Globus pallidus (tissue), 1 donor: ENCODE data around the gene UHRF1.
"Not testable (repeated sequence)": the region's sequence is repeated elsewhere in the genome, so short reads cannot be mapped to it uniquely, and the experiment has no call there.

ENCODE experiments used
- DNase-seq: peaks from one replicate; pipeline ENCODE4 v3.0.0-alpha.2; 2015; ENCODE audit warnings: low spot score

UHRF1 gene

DNA sequence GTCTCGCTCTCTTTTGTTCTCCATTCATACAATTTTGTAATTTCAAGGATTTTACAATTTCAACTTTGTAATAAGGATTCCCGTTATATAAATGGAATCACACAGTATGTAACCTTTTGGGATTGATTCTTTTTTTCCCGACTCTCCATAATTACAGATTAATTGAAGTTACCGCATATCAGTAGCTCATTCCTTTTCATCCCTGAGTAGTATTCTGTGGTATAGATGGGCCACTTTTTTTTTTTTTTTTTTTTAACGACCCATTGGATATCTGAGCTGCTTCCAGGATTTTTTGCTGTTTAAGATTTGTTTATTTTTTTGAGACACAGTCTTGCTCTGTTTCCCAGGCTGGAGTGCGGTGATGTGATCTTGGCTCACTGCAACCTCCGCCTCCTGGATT is 27.8 kb downstream of the UHRF1 start:
- no peak for DNase-seq

DNA sequence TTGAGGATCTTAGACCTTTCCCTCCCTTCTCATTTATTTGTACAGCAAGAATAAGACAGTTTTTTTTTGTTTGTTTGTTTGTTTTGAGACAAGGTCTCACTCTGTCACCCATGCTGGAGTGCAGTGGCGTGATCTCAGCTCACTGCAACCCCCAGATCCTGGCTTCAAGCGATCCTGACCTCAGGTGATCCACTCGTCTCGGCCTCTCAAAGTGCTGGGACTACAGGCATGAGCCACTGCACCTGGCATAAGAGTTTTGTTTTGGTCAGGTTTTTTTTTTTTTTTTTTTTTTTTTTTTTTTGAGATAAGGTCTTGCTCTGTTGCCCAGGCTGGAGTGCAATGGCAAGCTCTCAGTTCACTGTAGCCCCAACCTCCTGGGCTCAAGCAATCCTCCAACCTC is 29.2 kb downstream of the UHRF1 start:
- DNase-seq, result not testable (repeated sequence)

DNA sequence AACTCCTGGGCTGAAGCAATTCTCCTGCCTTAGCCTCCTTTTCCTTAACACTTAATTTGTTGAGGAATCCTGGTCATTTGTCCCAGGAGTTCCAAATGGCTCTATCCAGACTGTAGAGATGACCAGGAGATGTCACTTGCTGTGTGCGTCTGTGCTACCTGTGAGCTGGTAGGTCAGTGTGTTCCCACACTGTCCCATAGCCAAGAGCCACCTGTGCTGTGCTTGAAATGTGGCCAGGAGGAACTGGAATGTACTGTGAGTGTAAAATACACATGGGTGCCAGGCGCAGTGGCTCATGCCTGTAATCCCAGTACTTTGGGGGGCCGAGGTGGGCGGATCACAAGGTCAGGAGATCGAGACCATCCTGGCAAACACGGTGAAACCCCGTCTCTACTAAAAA is 30.2 kb downstream of the UHRF1 start:
- DNase-seq, result no peak

DNA sequence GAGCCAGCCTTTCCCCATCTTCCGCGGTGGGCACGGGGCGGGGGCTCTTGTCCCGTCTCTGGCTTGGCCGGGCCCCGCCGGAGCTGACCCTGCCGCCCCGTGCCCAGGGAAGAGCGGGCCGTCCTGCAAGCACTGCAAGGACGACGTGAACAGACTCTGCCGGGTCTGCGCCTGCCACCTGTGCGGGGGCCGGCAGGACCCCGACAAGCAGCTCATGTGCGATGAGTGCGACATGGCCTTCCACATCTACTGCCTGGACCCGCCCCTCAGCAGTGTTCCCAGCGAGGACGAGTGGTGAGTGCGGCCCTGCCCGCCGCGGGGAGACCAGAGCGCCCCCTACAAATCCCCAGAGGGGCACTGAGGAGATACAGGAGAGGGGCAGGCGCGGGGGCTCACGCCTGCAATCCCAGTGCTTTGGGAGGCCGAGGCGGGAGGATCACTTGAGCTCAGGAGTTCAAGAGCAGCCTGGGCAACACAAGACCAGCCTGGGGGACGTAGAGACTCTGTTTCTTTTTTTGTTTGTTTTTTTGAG is 32.4 kb downstream of the UHRF1 start:
- not testable (repeated sequence) for DNase-seq

DNA sequence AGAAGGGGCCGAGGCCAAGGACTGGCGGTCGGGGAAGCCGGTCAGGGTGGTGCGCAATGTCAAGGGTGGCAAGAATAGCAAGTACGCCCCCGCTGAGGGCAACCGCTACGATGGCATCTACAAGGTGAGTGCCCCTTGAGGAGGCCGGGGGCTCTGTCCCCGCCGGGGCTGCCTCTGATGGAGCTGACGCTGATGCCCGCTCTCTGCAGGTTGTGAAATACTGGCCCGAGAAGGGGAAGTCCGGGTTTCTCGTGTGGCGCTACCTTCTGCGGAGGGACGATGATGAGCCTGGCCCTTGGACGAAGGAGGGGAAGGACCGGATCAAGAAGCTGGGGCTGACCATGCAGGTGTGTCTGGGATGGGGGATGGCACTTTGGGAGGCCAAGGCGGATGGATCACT is 41.3 kb downstream of the UHRF1 start:
- DNase-seq, result not testable (repeated sequence)

DNA sequence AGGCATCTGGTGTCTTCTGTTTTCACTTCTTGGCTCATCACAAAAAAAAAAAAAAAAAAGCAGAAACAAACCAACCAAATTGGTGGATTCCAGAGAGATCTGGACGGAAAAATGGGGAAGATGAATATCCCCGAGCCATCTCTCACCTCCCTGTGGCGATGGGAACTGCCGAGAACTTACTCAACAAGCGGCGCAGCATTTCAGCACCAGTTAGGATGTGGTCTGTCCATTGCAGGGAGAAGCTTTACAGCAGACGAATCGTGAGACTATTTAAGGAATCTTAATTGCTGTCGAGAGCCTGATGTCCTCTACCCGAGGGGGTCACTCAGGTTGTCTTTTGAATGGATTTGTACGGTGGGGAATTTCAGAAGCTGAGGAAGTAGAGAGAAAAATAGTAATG is 42.4 kb downstream of the UHRF1 start:
- no peak for DNase-seq

DNA sequence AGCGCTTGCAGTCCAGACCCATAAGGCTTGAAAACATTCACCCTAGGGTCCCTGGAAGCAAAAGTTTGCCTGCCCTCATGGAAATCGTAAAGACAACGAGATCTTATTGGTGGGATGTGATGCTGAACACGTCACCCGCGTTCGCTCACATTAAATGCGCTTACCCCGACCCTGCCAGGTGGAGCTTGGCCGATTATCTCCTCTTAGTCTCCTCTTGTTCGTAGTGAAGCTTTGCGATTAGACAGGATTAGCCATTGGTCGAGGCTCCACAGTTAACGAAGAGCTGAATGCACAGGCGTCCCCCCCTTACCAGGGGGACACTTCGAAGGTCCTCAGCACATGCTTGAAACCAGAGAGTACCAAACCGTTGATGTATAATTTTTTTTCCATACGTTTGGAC is 43.6 kb downstream of the UHRF1 start:
- no peak for DNase-seq

DNA sequence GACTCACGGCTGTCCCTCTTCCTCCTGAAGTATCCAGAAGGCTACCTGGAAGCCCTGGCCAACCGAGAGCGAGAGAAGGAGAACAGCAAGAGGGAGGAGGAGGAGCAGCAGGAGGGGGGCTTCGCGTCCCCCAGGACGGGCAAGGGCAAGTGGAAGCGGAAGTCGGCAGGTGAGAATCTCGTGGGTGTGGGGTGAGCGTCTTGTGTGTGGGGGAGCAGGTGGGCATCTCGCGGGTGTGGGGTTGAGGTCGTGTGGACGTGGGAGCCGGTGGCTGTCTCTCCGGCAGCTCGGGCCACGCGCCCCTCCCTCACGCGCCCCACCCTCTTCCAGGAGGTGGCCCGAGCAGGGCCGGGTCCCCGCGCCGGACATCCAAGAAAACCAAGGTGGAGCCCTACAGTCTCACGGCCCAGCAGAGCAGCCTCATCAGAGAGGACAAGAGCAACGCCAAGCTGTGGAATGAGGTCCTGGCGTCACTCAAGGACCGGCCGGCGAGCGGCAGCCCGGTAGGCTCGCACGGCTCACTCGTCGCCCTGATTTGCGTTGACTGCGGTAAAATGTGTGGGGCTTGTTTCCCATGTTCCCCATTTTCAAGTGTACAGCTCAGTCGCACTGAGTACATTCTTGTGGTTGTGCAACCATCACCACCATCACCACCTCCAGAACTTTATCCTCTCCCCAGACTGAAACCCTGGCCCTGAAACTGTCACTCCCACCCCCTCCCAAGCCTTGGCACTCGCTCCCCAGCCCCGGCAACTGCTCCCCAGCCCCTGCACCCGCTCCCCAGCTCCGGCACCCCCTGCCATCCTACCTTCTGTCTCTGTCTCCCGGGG is 45.2 kb downstream of the UHRF1 start:
- DNase-seq, result not testable (repeated sequence)

DNA sequence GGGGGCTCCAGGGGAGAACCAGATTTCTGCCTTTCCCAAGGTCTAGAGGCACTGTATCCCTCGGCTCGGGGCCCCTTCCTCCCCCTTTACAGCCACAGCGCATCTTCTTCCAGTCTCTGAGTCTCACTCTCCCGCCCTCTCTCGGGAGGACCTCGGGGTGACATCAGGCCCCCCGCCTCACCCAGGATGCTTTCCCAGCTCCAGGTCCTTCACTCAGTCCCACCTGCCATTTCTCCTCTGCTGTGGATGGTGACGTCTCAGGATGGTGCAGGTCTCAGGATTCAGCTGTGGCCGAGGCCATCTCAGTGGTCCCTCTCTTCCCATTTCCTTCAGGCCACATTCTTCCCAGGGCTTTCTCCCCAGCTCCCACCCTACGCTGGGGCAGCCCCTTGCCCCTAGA is 46.0 kb downstream of the UHRF1 start:
- no peak for DNase-seq

DNA sequence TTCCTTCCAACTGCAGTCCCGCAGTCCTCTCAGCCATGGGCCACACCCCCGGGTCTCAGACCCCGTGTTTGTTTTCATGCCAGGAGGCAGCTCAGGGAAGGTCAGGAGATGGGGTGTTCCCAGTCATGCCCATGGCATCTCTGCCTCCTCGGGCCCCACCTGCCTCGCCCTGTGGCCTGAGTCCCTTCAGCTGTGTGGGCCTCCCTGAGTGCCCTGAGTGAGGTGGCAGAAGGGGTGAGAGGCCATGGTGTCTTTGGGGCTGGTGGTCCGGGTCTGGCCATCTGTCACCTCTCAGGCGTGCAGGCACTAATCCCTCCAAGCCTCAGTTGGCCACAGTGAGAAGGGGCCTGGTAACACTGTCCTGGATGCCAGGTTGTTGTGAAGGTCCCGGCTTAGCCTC is 48.7 kb downstream of the UHRF1 start:
- DNase-seq, result no peak

DNA sequence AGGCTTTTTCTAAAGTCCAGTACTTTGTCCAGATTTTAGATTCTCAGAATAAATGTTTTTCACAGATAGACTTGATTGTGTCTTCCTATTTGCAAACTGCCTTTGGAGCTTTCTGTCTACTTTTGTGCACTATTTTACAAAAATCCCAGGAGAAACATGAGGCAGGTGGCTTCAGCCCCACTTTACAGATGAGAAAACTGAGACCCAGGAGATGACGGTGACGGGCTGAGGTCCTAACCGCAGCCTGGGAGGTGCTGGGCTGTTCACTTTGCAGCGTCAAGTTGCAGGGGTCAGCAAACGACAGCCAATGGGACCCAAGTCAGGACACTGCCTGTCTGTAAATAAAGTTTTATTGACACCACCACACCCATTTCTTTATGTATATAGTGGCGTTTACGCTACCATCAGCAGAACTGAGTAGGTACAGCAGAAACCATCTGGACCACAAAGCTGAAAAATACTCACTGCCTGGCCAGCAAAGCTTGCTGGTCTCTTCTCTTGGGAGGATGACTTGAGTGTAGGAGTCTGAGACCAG is 52.9 kb downstream of the UHRF1 start:
- no peak for DNase-seq

DNA sequence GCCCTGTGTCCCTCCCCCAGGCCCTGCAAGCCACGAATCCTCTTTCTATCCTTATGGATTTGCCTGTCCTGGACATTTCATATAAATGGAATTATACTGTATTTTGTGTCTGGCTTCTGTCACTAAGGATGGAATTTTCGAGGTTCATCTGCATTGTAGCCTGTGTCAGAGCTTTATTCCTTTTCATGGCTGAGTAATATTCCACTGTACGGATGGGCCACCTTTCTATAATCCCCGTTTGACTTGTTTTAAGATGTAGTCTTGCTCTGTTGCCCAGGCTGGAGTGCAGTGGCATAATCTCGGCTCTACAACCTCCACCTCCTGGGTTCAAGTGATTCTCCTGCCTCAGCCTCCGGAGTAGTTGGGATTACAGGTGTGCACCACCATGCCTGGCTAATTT is 55.8 kb downstream of the UHRF1 start:
- DNase-seq, result no peak

DNA sequence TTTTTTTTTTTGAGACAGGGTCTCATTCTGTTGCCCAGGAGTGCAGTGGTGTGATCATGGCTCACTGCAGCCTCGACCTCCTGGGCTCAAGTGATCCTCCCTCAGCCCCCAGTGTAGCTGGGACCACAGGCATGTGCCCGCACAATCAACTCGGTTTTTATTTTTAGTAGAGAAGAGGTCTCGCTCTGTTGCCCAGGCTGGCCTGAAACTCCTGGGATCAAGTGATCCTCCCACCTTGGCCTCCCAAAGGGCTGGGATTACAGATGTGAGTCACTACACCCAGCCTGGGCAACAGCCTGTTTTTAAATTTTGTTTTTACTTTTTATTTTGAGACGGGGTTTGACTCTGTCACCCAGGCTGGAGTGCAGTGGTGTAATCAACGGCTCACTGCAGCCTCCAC is 57.3 kb downstream of the UHRF1 start:
- no peak for DNase-seq

DNA sequence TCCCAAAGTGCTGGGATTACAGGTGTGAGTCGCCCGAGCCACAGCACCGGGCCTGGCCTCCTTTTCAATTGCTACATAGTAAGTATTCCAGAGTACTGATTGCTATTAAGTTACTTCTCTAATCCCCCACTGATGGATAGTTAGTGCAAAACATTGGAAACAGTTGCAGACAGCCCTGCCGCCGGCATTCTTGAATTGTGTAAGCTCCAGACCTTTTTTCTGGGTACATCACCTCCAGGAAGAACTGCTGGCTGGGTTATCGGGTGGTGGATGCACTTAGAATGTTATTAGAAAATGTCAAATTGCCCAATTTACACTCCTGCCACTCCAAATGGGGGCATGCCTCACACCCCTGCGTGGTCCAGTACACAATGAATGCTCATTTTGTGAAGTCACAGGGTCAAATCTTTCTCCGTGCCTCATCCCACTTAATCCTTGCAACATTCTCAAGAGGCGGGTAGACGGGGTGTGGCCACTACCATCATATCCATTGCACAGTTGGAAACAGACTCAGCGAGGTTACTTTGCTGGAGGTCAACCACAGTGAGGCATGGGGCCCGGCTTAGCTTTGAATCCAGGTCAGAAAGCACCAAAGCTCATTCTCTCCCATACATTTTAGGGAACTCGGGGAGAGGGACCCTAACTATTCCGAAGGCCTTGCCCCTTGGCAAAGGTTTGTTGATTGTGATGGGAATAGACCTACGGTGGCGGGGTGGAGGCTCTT is 58.6 kb downstream of the UHRF1 start:
- DNase-seq, result no peak

DNA sequence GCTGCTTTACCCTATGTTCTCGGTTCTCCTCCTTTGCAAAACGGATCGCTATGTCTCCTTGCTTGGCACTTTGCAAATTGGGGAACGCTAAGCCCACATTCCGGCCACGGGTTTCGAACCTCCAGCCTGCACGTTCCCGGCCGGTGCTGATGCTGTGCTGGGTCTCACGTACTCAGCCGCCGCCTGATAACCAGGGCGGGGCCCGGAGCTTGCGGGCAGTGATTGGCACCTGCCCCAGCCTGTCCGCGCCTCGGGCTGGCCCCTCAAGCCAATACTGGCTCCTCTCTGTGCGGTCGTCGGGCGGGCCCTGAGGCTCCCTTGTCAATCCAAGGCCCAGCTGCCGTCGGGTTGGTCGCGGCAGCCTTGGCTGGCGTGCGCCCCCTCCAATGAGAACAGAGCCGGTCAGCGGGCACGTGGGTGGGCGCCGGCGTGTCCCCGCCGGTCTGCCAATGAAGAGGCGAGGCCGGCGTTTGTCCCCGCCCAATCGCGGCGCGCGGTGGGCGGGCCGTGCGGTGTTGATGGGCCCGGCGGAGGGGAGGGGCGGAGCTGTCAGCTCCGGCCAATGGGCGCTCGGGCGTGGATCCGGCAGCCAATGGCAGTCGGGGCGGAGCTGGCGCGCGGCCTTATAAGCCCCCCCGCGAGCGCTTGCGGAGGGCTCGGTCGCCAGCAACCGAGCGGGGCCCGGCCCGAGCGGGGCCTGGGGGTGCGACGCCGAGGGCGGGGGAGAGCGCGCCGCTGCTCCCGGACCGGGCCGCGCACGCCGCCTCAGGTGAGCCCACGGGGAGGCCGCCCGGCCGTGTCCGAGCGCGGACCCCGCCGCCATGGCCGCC is 59.4 kb downstream of the UHRF1 start, which contains the start of gene KDM4B:
Gene KDM4B, plus strand, starts transcription at position 652 of the 830 bp plus-strand sequence. CDS start 63,778 bp downstream, outside the sequence.
- DNase-seq, result peak; percentile 99

DNA sequence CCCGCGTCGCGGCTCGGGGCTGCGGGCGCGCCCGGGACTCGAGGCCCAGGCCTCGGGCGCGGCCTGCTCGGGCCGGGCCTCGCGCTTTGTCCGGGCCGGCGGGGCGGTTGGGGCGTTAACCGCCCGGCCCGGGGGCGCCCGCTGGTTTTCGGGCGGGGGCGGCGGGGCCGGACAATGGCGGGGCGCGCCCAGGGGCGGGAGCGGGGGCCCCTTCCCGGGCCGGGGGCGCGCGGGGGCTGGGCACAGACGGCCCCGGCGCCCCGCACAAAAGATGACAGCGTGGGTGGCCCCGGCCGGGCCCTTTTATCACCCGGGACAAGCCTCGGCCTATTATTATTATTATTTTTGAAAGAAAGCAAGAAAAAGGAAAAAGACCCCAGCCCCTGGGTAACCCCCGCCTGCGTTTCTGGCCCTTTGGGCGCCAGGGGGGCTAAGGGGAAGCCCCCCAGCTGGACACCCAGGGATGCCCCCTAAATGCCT is 60.0 kb downstream of the UHRF1 start:
- no peak for DNase-seq

DNA sequence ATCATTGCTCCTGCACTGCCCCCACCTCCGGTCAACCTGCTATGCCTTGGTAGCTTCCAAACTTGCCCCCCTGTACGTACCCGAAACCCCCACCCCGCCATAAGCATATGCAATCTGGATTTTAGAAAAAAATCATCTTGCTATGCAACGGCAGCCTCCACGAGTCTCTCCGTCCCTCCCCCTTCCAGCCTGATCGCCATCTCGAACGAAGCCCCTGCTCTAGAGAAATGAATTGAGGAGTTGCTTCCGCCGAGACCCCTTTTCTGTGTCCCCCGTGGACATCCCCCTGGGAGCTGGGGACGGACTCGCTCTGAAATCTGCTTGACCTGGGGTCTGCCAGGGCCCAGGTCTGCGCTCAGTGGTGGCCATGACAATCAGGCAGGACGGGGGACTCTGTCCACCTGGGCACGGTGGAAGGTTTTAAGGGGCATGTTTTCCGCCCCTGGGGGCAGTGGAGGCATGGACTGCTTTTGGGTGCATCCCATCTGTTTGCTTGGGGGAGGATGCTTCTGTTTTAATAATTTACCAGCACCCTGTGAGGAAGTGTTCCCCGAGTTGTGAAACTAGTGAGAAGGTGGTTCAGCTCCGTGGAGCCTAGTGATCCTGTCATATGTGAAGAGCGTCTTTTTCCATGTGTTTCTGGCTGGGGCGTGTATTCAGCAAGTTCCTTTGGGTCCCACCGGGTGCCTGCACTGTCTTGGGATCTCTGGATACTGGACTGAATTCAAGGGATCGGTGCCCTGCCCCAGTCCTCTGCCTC is 60.7 kb downstream of the UHRF1 start:
- no peak for DNase-seq

DNA sequence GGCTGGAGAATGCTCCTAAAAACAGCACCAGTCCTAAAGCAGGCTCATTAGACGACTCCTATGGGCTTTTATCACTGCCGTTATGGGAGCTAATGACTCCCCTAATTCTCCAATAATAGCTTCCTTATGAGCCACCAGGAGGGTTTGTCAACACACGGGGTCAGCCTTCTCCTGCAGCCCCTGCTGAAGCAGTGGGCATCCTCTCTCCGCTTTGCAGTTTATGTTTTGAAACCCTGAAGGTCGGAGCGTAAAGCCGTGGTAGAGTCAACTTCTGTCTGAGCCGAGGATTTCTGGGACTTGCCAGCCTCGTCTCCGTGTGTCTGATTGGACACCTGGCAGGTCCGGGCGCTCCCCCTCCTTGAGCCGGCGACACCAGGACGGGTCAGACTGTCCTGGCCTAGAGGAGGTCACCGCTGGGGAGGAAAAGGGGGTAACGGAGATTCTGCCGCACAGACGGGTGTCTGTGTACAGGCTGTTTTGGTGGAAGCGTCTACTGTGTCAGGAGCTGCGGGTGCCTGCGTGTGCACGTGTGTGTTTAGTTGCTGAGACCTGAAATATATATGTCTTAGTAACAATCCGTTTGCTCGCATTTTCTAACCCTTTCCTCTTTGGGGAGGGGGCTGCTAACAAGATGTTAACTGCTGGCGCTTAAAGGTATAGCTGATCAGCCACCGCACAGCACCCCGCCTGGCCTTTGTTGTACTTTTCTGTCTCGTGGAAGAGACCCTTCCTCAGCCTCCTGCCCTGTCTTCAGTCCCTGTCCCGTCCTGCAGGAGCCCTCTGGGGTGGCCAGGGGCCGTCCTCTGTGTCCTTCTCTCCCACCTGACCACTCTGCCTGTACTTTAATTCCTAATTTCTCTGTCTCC is 61.5 kb downstream of the UHRF1 start:
- DNase-seq, result no peak

DNA sequence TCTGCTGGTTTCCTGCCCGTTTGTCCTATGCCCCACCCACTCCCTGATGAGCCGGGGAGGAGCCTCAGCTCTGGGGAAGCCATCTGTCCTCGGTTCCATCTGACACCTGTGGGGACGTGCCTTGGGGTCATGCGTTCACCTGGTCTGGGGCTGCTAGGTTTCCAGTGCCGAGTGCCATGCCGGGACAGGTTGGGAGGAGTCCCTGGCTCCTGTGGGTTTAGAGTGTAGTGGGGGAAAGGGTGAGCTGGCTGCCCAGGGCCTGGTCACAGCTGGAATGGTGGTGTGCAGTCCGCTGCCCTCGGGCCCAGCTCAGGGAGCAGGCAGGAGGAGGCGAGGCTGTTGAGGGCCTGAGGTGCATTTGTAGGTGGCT is 62.1 kb downstream of the UHRF1 start:
- no peak for DNase-seq
